CD4-positive, alpha-beta T cell treated with Interleukin-21 for 1 hour (primary cell): ENCODE measurements around the gene LRRTM4.
"Not testable (repeated sequence)": the region's sequence is repeated elsewhere in the genome, so short reads cannot be mapped to it uniquely, and the experiment has no call there.

Source experiments
- DNase-seq: peaks from one replicate; pipeline ENCODE4 v3.0.0-alpha.2; 2020

LRRTM4 gene

DNA sequence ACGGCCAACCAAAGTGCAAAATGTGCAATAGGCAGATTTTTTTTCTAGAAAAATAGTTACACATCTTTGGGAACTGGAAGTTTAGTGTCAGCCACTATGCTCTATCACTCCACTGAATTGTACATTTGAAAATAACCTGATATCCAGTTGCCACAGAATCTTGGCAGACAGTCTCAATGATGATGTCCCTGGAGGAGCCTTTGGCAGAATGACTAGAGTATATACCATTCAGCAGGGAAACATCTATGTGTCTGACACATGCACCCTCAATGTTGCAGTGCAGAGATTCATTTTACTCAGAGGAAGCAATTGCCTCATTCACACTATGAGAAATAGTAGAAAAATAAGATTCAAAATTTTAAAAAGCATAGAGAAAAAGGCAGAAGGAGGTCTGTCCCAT, 475.8 kb downstream of the LRRTM4 start:
- DNase-seq: no peak

DNA sequence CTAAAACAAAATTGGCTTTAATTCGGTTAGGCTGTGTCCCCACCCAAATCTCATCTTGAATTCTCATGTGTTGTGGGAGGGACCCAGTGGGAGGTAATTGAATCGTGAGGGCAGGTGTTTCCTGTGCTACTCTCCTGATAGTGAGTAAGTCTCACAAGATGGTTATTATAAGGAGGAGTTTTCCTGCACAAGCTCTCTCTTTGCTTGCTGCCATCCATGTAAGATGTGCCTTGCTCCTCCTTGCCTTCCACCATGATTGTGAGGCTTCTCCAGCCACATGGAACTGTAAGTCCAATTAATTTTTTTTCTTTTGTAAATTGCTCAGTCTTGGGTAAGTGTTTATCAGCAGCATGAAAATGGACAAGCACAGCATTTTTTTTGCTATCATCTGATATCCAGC, 476.7 kb downstream of the LRRTM4 start:
- not testable (repeated sequence) for DNase-seq

DNA sequence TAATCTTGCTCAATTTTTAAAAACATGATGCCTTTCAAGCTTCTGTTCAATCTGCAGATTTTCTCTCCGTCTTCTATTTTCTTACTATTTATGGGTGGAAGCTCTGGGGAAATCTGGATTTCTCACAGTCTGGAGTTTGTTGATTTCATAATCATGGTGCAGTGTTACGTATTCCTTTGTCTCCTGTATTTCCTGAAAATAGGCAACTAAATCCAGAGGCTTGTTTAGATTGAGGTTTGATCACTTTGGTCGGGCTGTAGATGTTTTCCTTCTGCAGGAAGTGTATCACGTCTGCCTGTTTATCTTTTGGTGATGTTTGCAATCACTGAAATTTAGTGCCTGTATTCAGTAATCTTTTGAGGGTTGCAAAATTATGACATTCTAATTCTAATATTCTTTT, 487.7 kb downstream of the LRRTM4 start:
- DNase-seq: no peak

GRCh38 chr2:77029237-77029636, 492.9 kb downstream of the LRRTM4 start:
- DNase-seq: not testable (repeated sequence)

DNA sequence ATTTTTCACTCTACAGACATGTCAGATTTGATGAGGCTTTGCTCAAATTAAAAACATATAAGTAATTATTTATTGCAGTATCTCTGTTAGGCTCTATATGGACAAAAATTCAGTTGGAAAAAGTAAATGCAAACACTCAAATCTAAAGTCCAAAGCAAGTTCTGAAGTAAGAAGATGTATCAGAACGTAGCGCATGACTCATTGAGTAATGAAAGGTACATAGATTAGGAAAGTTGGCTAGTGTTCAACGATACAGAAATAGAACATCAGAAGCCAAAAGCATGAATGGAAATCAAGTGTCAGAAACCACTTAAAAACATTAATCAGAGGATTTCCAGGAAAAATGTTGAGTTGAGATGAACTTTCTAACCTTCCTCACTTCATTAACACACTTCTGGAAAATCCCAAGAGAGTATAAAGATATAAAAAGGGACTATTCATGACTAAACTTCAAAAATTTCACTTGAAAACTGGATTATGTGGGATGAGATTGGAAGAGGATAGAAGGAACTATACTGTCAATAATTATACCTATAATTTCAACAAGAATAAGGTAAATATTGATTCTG, 494.1 kb downstream of the LRRTM4 start:
- no peak for DNase-seq

DNA sequence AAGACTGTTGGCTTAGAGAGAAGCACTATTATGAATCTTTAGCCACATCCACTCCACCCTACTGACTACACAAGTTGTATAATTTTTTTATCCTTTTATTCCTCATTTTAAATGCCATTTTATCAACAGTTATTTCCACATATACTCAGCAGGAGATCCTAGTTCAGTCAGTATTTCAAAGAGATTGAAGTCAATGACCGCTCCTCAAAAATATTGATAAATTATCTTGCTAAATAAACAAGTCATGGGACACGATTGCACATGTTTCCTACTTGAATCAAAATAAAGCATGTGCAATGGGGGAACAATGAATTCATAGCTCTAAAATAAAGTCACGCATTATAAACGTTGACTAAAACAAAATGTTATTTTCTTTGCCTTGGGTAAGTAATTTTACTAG, 496.5 kb downstream of the LRRTM4 start:
- no peak for DNase-seq

GRCh38 chr2:77021161-77021560, 501.0 kb downstream of the LRRTM4 start:
- DNase-seq: no peak

- DNase-seq: no peak
These were observed 504.0 kb downstream of the LRRTM4 start for GRCh38 chr2:77018219-77018618.

DNA sequence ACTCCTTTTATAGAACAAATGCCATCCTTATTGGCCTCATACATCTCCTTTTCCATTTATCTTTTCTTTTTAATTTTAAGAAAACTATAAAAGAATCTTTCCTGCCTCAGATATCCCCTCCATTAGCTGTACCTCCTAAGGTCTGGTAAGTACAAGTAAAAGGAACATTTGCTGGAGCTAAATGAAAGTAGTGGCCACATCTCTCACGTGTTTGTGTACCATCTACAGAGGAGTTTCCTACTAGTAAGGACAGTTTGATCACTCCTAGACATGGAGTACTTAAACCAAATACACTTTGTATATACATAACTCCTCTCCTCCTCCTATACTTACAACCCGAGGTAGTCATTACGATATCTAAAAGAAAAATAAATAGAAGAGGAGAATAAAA, 504.8 kb downstream of the LRRTM4 start:
- no peak for DNase-seq

- DNase-seq: no peak
These were observed 505.5 kb downstream of the LRRTM4 start for GRCh38 chr2:77016443-77017354.

DNA sequence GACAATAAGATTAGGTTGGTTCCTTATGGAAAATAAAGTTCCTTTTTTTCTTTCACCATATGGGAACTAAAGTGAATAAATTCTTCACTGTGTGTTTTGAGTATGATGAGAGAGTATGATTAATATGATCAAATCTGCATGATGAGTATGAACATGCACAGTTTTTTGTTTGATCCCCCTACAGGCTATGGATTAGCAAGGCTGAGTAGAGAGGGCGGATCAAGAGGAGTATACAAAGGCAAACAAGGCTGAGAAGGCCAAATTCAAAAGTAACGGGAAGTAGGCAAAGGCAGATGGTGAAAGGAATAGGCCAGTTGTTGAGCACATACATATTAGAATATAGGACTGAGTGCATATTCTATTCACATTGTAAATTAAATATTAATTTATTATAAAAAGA, 508.2 kb downstream of the LRRTM4 start:
- DNase-seq: no peak

- DNase-seq: no peak
These were observed 508.7 kb downstream of the LRRTM4 start for GRCh38 chr2:77013457-77013856.

- no peak for DNase-seq
These were observed 512.9 kb downstream of the LRRTM4 start for GRCh38 chr2:77009307-77009706.

DNA sequence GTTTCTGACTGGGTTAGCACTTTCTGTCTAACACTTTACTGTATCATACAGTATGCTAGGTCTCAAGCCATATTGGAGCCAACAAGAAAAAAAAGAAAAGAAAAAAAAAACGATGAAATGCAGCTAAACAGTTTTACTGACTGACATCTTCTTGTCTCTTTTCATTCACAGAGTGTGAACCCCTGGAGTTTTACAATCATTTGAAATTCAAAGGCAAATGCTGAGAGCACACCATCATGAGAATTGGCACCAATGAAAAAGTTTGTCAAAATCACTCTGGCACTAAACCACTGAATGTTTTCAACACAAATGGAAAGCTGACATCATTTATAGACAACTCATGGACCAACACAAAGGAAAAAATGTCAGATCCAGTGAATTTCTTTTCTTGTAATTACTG, 513.3 kb downstream of the LRRTM4 start:
- no peak for DNase-seq

- no peak for DNase-seq
These were observed 514.5 kb downstream of the LRRTM4 start for GRCh38 chr2:77007686-77008085.

- DNase-seq: no peak
These were observed 516.7 kb downstream of the LRRTM4 start for GRCh38 chr2:77005522-77005921.

DNA sequence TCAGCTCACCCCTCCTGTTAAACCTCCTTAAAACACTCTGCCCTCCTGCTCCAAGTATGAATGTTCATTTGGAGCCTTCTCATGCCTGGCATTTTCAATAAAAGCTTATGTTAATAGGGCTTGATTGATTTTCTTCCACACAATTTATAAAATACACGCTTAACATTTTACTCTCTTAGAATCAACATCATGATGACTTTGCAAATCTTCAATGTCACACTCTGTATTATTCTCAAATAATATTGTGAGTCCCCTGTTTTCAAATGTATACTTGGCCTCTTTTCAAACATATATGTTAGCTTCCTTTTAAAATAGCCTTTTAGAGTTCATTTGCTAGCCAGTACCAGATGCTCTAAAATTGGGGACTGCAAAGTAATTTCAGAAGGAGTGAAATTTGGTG, 520.3 kb downstream of the LRRTM4 start:
- no peak for DNase-seq

DNA sequence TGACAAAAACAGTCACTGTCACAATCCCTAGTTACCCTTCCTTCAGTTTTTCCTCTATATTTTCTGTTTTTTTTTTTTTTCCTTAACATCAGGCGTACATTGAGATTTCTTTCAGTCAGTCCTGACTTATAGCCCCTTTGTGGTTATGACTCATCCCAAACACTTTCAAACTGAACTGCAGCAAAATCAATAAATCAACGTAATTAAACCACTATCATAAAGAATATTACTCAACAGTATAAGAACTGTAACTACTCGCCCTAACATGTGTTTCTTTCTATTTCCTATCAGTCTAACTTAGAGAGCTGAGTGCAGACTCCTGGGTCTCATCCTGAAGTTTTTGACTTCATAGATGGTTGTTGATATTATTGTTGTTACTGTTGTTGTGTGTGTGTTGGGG, 523.5 kb downstream of the LRRTM4 start:
- no peak for DNase-seq

GRCh38 chr2:76998152-76998551, 524.0 kb downstream of the LRRTM4 start:
- DNase-seq: no peak

GRCh38 chr2:76997296-76997695, 524.9 kb downstream of the LRRTM4 start:
- no peak for DNase-seq

DNA sequence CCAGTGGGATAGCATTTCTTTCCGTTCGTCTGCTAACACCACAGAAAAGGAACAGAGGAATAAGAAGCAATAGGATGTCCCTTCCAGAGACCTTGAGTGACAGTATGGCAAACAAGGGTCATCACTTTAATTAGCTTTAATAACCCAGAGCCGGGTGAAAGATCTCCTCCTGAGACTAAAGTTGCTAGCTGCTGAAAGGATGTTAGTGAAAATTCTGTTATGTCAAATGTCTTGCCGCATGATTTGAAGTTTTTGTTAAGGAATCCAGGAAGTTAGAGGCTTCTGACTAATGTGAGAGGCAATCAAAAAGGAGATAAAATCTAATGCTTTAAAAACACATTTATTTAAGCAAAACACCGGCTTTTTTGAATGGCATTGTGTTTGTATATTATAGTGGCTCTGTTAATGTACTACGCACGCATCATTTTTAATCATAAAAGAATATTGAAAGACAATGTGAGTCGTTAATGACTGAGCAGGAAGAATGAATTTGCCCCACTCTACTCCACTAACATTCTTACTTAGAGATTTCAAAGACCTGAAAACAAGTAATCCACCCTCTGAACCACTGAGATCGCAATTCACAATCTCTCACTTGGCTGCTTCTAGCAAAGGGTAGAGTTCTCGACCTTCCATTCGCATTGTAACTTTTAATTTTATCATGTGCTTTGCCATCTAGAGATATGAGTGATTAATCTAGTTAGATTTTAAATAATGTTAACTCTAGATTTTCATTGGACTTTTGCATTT, 536.6 kb downstream of the LRRTM4 start:
- no peak for DNase-seq

DNA sequence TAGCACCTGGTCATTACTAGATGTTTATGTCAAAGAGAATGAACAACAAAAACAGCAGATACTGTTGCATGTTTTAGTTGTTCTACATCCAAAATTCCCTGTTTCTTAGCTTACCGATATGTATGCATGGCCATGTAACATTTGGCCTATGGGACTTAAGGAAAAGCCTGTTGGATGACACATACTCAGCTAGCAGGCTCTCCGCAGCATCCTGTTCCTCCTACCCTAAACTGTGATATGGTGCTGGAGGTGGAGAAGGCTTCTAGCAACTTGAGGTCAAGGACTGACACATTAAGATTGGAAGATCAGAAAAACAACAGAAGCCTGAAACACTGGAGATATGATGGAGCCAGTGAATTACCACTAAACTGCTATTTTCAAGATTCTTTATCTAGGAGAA, 537.8 kb downstream of the LRRTM4 start:
- DNase-seq: no peak

- DNase-seq: no peak
These were observed 541.9 kb downstream of the LRRTM4 start for GRCh38 chr2:76980067-76980787.
